GM19468 (cell line): ENCODE data around the gene NYNRIN.

Experiments
- ATAC-seq: cut with Tn5 transposase; IDR thresholded peaks from one replicate; pipeline ENCODE4 v1.9.1; 2021; ENCODE audit warnings: mild to moderate bottlenecking, moderate library complexity, moderate number of reproducible peaks; ENCODE audit not compliant: unreplicated experiment; ENCODE audit errors: extremely low read depth

NYNRIN gene

GRCh38 chr14:24429395-24430142 is 30.8 kb downstream of the NYNRIN start, which contains the start of the genes CBLN3 and KHNYN:
Gene CBLN3, minus strand, starts transcription at chr14:24429668. Its CDS starts 614 bp downstream, at chr14:24429054.
Gene KHNYN, plus strand, starts transcription at chr14:24429954. Its CDS starts 777 bp downstream, at chr14:24430731.
- peak; percentile 84 for ATAC-seq

- ATAC-seq, result peak; percentile 13
These were observed 31.4 kb downstream of the NYNRIN start for GRCh38 chr14:24430143-24430681.

- ATAC-seq, result no peak
These were observed 32.1 kb downstream of the NYNRIN start for GRCh38 chr14:24430682-24431568.

- ATAC-seq, result peak; percentile 46
These were observed 32.9 kb downstream of the NYNRIN start for GRCh38 chr14:24431569-24432258.

GRCh38 chr14:24432259-24433131 is 33.7 kb downstream of the NYNRIN start:
- no peak for ATAC-seq

GRCh38 chr14:24434036-24434435 is 35.2 kb downstream of the NYNRIN start:
- no peak for ATAC-seq

GRCh38 chr14:24434676-24435075 is 35.9 kb downstream of the NYNRIN start:
- ATAC-seq, result no peak

GRCh38 chr14:24435192-24435810 is 36.5 kb downstream of the NYNRIN start:
- ATAC-seq, result no peak

GRCh38 chr14:24435998-24436354 is 37.2 kb downstream of the NYNRIN start:
- no peak for ATAC-seq

- ATAC-seq, result no peak
These were observed 37.7 kb downstream of the NYNRIN start for GRCh38 chr14:24436355-24437019.

GRCh38 chr14:24437020-24437735 is 38.4 kb downstream of the NYNRIN start:
- ATAC-seq, result no peak

GRCh38 chr14:24437736-24438067 is 38.9 kb downstream of the NYNRIN start:
- ATAC-seq, result no peak

- ATAC-seq, result no peak
These were observed 39.7 kb downstream of the NYNRIN start for GRCh38 chr14:24438223-24439097.

- no peak for ATAC-seq
These were observed 40.5 kb downstream of the NYNRIN start for GRCh38 chr14:24439257-24439656.

- no peak for ATAC-seq
These were observed 41.2 kb downstream of the NYNRIN start for GRCh38 chr14:24439830-24440605.
